GM18498 (cell line): ENCODE data around the gene RAB35.

ENCODE experiments used
- ATAC-seq: cut with Tn5 transposase; IDR thresholded peaks from one replicate; pipeline ENCODE4 v1.9.1; 2021; ENCODE audit warnings: mild to moderate bottlenecking, moderate library complexity; ENCODE audit not compliant: unreplicated experiment

Gene RAB35

DNA sequence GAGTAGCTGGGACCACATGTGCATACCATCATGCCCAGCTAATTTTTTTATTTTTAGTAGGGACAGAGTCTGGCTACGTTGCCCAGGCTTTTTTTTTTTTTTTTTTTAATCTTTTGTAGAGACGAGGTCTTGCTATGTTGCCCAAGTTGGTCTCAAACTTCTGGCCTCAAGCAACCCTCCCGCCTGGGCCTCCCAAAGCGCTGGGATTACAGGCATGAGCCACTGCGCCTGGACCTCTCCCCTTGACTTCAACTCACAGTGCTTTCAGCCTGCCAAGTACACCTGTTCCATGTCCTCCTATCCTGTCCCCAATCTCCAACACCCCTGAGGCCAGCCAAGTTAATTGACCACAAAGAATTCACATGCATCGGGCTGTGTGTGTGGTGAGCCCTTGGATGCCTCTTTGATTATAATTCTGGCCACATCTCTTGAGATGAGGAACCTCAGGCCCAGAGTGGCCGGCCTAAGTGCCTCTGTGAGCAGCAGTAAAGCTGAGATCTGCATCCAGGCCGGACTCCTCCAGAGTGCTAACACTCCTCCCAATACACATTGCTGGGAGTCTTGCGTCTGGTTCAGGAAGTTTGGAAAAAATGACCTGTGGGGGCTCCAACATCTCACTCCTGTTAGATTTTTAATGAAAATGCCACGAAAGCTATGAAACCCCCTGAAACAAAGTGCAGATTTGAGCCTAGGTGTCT lies 6.8 kb downstream of the RAB35 start:
- no peak for ATAC-seq

DNA sequence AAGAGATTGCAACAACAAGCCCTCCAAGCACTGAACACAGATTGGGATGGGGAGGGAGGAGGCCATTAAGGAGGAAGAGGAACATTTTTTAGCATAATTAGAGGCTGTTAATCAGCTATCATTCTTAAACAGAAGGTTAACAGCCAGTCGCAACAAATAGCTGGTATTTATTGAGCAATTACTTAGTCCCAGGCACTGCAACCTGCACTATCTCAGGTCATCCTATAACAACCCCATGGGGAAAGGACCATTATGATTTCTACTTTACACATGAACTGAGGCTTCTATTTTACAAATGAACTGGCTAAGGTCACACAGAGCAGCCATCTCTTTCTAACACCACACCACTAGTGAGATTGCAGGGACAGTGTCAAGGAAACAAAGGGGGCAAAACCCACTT lies 10.4 kb downstream of the RAB35 start:
- no peak for ATAC-seq

DNA sequence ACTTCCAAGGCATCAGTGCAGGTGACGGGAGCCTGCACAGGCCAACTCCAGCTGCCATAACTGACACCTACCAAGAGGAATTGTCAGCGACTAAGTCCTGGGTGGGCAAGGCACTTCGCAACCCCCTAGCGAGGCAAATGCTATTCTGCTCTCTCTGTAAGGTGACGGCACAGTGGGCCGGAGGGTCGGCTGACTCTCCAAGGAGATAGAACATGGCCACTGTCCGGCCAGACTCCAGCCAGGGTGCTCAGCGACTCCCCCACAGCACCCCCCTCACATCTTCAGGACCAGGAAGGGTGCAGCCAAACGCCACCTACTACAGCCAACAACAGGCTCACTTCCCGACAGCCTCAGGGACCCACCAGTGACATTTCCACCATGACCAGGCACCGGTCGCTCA lies 13.2 kb downstream of the RAB35 start:
- no peak for ATAC-seq

- no peak for ATAC-seq
Measured at GRCh38 chr12:120103044-120103338, 13.6 kb downstream of the RAB35 start.

- ATAC-seq: no peak
Measured at GRCh38 chr12:120102189-120103043, 14.1 kb downstream of the RAB35 start.

DNA sequence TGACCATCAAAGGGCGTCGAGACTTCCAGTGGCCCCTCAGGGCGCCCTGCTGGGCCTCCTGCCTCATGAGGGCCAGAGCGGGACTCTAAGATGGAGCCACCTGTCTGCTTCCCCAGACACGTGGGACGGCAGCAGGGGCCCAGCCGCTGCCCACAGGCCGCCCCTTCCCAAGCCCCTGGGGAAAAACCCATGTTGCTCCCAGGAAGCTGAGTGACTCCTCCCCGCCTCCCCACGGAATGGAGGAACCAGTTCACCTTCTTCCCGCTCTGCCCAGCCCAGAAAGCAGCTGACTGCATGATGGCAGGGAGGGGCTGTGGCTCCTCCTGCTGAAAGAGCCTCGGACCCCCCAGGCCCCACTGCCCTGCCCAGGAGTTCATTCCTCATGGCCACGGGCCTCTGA lies 14.9 kb downstream of the RAB35 start:
- no peak for ATAC-seq

DNA sequence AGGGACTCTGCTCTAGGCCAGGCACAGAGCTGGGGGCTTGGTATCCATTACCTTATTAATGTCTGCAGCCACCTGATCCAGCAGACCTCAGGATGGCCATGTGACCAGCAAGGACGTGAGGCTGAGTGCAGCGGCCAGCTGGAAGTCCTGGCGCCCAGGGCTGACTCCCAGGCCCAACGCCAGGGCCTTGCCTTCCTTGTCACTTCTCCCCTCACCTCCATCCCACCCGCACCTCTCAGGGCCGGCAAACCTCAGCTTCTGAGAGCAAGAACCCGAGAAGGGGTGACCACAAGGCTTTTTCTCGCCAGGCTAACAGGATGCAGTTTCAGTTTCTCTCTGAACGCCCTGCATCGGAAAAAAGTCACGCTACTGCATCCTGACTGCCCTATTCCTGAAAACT lies 15.4 kb downstream of the RAB35 start:
- no peak for ATAC-seq

GRCh38 chr12:120100630-120101029 lies 15.9 kb downstream of the RAB35 start:
- ATAC-seq: no peak

DNA sequence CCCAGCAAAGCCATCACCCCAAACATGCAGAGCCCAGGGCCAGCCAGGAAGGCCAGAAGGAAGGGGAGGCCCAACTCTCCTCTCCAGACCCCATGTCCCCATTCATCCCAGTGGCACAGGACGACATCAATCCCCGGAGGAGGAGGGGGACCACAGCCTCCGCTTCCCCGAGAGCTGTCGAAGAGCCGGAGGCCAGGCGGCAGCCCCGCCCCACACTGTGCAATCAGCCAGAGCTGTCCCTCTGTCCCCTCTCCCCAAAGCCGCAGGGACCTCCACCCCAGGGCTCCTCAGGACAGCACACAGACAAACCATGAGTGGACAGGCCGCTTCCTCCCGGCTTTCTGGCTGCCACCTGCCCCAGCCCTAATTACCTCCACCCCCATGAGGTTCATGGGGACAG lies 16.8 kb downstream of the RAB35 start:
- ATAC-seq: no peak

DNA sequence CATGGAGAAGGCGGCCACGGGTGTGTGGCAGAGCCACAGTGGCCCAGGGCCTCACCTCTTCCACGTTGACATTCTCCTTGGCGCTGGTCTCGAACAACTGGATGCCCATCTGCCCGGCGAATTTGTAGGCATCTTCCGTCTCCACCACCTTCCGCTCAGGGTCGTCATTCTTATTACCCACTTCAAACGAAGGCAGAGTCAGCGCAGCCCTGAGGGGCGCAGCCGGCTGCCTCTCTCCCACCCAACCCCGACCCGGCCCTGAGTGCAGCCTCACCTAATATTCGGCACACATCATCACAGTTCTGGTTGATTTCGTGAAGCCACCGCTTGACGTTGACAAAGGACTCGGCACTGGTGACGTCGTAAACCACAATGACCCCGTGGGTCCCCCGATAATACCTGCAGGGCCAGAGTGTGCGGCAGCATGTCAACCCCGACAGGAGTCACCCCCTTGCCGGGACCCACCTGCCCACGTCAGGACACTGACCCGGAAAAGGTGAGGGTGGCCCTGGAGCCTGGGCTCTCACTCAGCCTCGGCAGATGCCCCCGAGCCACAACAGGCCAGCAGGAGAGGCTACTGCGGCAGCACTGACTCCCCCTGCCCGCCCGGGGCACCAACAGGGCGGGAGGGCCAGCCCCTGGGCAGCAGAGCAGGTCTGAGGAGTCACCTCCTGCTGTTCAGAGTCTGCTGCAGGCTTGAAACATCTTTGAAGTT lies 17.6 kb downstream of the RAB35 start:
- no peak for ATAC-seq

DNA sequence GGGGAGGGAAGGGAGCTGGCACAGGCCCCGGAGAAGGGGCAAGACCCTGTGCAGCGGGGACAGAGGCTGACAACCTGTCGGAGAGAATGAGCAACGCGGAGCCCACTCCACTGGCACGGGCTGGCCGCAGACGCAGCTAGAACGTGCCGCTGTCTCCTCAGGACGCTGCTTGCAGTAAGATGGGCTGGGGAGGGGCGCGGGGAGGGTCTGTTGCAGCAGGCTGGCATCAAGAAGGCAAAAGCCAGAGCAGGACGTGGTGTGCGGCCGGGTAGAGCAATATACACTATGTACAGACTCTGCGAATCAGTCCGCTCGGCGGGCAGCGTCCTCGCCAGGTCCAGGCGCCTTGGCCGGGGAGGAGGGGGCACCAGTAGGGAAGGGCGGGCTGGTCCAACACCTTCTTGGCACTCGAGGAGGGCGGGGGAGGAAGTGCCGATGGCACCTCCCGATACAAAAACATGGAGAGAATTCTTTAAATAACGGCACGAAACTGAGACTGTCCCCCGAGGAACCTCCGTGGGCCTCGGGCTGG lies 19.8 kb downstream of the RAB35 start:
- no peak for ATAC-seq

GRCh38 chr12:120095736-120096135 lies 20.8 kb downstream of the RAB35 start:
- ATAC-seq: no peak

DNA sequence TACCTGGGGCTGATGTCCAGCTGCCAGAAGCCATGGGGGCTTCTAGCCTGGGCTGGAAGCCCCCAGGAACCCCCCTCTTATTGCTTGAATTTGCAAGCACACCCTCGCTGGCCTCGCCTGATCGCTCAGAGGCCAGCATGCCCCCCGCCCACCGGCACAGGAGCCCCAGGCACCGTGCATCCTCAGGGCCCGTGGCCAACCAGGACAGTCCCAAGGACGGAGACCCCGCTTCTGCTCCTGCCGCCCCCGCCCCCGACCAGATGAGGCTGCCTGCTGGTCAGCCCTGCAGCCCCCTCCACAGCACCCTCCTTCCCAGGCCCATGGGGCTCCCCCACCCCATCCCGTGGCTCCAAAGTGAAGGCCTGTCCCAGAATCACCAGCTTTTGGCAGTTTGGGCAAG lies 21.2 kb downstream of the RAB35 start:
- no peak for ATAC-seq

- no peak for ATAC-seq
Measured at GRCh38 chr12:120094485-120094884, 22.1 kb downstream of the RAB35 start.

- ATAC-seq: no peak
Measured at GRCh38 chr12:120093592-120094355, 22.8 kb downstream of the RAB35 start.

DNA sequence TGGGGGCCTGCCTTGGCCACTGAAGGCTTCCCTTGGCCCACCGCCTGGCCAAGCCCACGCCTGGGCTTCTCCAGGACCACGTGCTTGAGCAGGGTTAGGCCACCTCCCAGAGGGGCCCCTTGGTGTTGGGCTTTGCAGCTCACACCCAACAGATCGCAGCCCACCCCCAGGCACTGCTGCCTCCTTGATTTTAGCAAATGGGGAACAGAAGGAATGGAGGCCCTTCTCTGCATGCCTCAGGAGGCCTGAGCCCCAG lies 23.3 kb downstream of the RAB35 start:
- ATAC-seq: no peak

DNA sequence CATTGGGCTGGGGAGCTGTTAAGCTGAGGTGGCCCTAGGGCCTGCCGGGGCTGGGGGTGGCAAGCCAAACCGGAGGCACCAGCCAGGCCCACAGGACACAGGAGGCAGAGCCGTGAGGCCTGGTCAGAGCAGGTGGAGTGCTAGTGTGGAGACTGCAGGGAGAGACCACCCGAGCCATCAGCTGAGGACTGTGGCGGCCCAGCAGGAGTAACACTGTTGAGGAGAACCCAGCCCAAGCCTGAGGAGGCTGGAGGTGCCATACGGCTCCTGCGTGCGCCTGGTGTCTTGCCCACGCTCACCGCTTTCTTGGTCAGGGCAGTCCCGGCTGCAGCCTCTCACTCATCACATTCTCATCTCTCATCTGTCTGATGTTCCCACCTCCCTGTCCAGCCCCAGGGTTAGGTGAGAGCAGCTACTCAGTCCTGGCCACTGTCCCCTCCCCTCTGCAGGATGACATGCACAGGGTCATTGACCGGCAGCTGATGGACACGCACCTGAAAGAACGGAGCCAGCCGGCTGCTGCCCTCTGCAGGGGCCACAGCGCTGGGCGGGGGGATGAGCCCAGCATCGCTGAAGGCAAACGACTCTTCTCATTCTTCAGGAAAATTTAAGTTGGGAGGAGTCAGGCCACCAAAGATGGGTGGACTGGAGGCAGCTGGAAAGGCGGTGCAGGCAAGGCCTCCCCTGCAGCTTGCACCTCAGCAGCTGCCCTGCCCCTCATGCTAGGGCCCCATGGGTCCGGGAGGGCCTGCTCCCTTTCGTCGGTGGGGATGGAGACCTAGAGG lies 23.8 kb downstream of the RAB35 start:
- no peak for ATAC-seq

DNA sequence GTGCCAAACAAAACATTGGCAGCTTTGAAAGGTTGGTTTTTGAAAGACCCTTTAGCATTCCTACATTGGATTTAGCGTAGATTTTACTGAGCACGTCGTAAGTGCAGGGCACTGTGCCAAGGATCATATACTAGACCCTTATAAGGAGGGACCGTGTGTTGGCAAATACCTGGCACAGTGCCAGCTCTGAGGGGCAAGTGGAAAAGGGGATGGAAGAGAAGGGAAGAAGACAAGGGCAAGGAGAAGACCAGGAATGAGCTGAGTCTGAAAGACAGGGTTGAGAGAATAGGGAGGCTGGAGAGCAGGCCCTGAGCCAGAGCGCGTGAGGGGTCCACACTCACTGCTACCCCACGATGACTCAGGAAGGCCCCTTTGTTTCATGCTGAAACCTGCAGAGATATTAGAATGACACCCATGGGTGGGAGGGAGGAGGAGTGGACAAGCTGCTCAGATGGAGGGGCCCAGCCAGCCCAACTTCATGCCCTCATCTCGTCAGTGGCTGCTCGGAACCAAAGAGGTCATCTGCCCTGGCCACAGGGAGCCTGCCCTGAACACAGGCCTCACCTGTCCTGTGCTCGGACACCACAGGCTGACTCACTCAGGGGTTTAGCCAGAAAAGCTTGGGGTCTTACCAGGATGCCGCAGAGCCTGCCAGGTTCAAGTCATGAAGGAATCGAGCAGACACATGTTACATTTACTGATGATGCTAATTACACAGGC lies 25.0 kb downstream of the RAB35 start:
- ATAC-seq: no peak

- no peak for ATAC-seq
Measured at GRCh38 chr12:120090626-120091295, 25.8 kb downstream of the RAB35 start.
